SK-N-DZ (cell line): ENCODE results near the gene SMIM36.
A peak's percentile ranks its signal among the peaks of the same experiment; 100 is the strongest.
"Not testable (repeated sequence)": the region's sequence is repeated elsewhere in the genome, so short reads cannot be mapped to it uniquely, and the experiment has no call there.

Experiments
- DNase-seq: peaks from one replicate; pipeline ENCODE4 v3.0.0-alpha.2; 2015; ENCODE audit warnings: low spot score

Gene SMIM36

GRCh38 chr17:55435408-55435807, 75.8 kb downstream of the SMIM36 start:
- DNase-seq: no peak

GRCh38 chr17:55434721-55435120, 76.5 kb downstream of the SMIM36 start:
- no peak for DNase-seq

GRCh38 chr17:55433629-55434422, 77.4 kb downstream of the SMIM36 start:
- DNase-seq: no peak

GRCh38 chr17:55433029-55433628, 78.1 kb downstream of the SMIM36 start:
- DNase-seq: no peak

- DNase-seq: no peak
Measured at GRCh38 chr17:55432358-55433028, 78.8 kb downstream of the SMIM36 start.

GRCh38 chr17:55431914-55432313, 79.3 kb downstream of the SMIM36 start:
- DNase-seq: not testable (repeated sequence)

- peak; percentile 98 for DNase-seq
Measured at GRCh38 chr17:55430541-55431288, 80.5 kb downstream of the SMIM36 start.

GRCh38 chr17:55427587-55427882, 83.7 kb downstream of the SMIM36 start:
- DNase-seq: no peak

GRCh38 chr17:55426851-55427586, 84.2 kb downstream of the SMIM36 start:
- DNase-seq: no peak

- DNase-seq: no peak
Measured at GRCh38 chr17:55424893-55425540, 86.2 kb downstream of the SMIM36 start.

GRCh38 chr17:55423535-55423934, 87.7 kb downstream of the SMIM36 start:
- no peak for DNase-seq

- not testable (repeated sequence) for DNase-seq
Measured at GRCh38 chr17:55422828-55423164, 88.5 kb downstream of the SMIM36 start.

GRCh38 chr17:55421179-55421934, 89.9 kb downstream of the SMIM36 start, which contains the start of gene MMD:
MMD (minus strand) TSS chr17:55421835; CDS start chr17:55421695, 140 bp downstream.
- peak; percentile 59 for DNase-seq

- peak; percentile 36 for DNase-seq
Measured at GRCh38 chr17:55420776-55421178, 90.5 kb downstream of the SMIM36 start.

- no peak for DNase-seq
Measured at GRCh38 chr17:55420067-55420775, 91.0 kb downstream of the SMIM36 start.

GRCh38 chr17:55418369-55419268, 92.6 kb downstream of the SMIM36 start:
- DNase-seq: no peak

GRCh38 chr17:55417411-55418268, 93.6 kb downstream of the SMIM36 start:
- no peak for DNase-seq
